ENCODE measurements around the gene ATG4B.

The ATG4B gene

GRCh38 chr2:241695651-241696050 lies 58.2 kb downstream of the ATG4B start:
- no peak for DNase-seq

- DNase-seq: no peak
These were observed 63.6 kb downstream of the ATG4B start for GRCh38 chr2:241701149-241701398.

DNA sequence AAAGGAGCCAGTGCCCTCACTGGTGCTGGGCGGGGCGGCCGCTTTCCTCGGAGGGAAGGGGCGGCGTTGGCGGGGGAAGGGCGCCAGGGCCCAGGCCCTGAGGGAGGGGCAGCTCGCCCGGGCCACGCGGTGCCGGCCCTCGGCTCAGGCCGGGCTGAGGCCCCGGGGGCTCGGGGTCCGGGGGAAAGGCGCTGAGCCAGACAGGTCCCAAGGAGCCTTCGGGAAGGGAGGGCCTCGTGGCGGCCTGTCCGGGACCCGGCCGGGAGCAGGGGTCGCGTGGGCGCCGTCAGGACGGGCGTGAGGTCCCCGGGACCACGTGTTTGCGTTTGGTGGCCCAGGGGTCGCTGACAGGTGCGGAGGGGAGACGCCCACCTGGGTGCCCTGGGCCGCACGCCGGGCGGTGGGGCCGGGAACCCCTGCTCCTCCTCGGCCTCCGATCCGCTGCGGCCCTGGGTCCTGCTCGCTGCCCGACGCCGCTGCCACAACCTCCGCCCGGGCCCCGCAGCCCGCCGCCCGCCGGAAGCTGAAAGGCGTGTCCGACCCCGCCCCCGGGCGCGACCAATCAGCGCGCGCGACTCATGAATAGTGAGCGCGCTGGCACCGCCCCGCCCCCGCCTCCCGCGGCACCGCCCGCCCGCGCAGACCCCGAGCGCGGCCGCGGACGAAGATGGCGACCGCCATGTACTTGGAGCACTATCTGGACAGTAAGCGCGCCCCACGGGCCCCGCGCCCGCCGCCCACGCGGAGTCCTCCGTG lies 64.1 kb downstream of the ATG4B start, which contains the start of gene ING5:
Gene ING5, plus strand, starts transcription at position 641 of the 756 bp plus-strand sequence. Its CDS starts 27 bp downstream, at position 668.
- peak; percentile 92 to 96 (median 93) for DNase-seq

DNA sequence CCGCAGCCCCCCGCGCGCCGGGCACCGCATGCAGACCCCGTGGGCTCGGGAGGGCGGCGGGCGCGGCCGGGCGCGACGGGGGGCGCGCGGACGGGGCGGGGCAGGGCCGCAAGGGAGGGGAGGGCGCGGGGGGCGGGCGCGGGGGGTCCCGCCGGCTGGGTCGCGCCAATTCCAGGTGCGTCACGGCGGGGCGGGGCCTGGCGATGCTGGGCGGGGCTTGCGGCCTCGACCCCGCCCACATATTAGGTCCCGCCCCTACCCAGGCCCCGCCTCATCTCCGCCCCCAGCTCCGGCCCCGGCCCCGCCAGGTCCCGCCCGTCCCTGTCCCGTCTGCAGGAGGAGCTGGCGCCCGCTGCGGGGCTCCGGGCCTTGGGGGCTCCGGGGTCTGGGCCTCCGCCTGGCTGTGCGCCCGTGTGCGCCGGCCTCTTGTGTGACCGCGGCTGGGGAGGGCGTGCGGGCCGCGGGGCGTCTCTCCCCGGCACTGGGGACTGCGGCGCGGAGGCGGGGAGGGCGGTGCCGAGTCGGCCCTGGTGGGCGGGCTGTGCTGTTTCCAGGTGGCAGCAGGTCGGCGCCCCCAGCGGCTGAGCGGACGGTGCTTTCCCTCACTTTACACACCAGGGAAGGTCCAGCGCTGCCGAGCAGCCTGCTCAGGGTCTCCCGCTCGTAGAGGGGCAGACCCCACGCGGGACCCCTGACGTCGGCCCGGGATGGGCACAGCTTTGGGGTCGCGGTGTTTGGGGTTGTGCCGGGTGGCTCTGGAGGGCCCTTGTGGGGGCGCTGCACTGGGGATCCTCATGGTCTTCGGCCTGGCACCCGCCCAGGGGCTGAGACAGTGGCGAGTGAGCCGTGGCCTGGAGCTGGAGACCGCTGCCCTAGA lies 64.9 kb downstream of the ATG4B start:
- peak; percentile 78 to 84 (median 82) for DNase-seq

DNA sequence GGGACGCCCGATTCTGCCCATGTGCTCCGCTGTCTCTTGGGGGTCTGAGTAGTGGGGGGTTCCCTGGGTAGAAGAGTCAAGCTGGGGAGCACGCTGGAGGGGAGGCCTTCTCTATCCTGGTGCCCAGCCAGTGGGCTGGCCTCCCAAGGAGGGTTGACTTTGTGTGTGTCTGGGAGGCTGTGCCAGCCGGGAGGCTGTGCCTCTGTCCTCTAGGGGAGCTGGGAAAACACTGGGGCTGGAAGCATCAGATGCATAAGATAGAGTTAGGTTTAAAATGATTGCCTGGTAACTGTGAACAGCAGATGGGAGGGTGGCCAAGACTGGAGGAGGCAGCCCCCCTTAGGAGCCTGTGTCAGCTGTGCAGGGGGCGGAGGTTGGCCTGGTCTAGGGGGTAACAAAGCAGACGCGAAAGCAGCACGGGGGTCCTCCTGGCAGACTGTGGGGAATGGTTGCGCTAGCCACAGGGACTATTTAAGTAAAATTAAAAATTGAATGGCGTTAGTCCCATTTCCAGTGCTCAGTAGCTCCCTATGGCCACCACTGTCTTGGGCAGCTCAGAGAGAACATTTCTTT lies 65.6 kb downstream of the ATG4B start:
- DNase-seq: no peak

GRCh38 chr2:241706537-241706936 lies 69.0 kb downstream of the ATG4B start:
- no peak for DNase-seq

- no peak for DNase-seq
These were observed 71.4 kb downstream of the ATG4B start for GRCh38 chr2:241708879-241709278.

DNA sequence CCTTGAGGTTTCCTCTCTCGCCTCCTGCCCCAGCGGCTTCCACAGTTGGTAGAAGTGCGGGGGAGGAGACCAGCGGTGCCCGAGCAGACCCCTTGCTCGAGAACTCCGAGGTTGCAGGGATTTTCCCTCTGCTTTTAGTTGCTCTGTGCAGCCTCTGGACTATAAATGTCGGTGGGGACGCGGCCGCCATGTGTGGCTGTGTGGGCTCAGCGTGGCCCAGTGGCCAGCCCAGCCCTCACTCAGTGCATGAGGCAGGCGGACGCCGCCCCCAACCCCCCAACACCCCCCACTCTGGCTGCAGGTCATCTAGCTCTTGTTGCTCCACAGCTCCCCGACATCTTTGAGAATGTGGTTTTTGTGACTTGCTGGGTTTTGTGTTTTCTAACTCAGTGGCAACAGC lies 81.6 kb downstream of the ATG4B start:
- no peak for DNase-seq

GRCh38 chr2:241720099-241720498 lies 82.6 kb downstream of the ATG4B start:
- DNase-seq: no peak

GRCh38 chr2:241720560-241720959 lies 83.1 kb downstream of the ATG4B start:
- DNase-seq: no peak

DNA sequence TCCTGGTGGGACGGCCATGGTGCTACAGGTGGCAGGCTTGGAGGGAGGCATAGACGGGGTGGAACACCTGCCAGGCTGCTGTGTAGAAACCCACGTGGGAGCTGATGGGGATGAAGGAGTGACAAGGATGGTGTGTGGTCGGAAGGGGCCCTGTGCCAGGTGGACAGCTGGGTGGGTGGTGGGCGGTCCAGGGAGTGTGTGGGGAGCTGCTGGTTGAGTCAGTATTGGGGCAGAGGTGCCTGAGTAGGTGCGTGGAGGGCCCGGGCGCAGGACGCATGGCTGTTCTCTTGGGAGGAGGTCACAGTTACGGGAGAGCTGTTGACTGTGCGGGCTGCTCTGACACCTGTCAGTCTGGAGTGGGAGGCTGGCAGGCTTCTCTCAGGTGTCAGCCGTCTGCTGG lies 84.4 kb downstream of the ATG4B start:
- DNase-seq: no peak

DNA sequence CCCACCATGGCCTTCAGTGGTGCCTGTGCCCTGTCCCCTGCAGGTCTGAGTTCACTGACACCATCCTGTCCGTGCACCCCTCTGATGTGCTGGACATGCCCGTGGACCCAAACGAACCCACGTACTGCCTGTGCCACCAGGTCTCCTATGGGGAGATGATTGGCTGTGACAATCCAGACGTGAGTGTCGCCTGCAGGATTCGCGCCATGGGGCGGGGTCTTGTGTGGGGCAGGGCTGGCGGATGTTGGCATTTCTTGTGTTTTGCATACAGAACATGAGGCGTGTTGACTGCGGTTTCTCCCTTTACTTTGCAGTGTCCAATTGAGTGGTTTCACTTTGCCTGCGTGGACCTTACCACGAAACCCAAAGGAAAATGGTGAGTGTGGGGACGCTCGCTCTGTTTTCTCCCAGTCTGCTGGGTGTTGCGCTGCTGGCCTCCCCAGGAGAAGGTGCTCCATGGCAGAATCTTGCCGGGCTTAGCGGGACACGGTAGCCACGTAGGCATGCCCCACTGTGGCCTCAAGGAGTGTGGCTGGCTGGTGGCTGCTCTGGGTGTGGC lies 85.5 kb downstream of the ATG4B start:
- DNase-seq: no peak

Measured in T-helper 1 cell (primary cell).